C4-2B (cell line): ENCODE data around the gene SLC24A1.

Experiments used
- CTCF ChIP-seq: fragments of 450-650 bp; conservative IDR thresholded peaks from 2 replicates; pipeline ENCODE4 v1.5.1; 2017; ENCODE audit warnings: mild to moderate bottlenecking
- ZFX ChIP-seq: fragments of 450-650 bp; IDR thresholded peaks from 2 replicates; pipeline ENCODE4 v1.6.1; 2017

- TF ChIP-seq CTCF (no peak), ZFX (no peak)
Observed at GRCh38 chr15:65644282-65644681, 22.5 kb downstream of the SLC24A1 start.
